Activated T-cell treated with anti-CD3 and anti-CD28 coated beads, Interleukin-2, amount 50 U/mL, for 4 hours (primary cell): ENCODE data around the gene C14orf180. TPM values are rescaled to one million over a fixed set of nuclear protein-coding genes. Genes with fewer than 3 reads are reported as not detected.
A peak's percentile ranks its signal among the peaks of the same experiment; 100 is the strongest.

ENCODE experiments used
- ATAC-seq, 2 donors: fragments of 200-7000 bp; cut with Tn5 transposase; one replicate each; pipeline ENCODE4 v1.10.0; 2021
- DNase-seq: peaks from one replicate; pipeline ENCODE4 v3.0.0-alpha.2; 2020
- H3K27me3 Mint-ChIP-seq: one replicate; pipeline ENCODE4 v1.8.0; 2021; ENCODE audit warnings: low read depth, mixed read lengths
- H3K36me3 Mint-ChIP-seq: one replicate; pipeline ENCODE4 v1.8.0; 2022; ENCODE audit warnings: mixed read lengths; ENCODE audit not compliant: insufficient read depth
- H3K4me1 Mint-ChIP-seq: one replicate; pipeline ENCODE4 v1.8.0; 2021; ENCODE audit warnings: low read depth, mixed read lengths
- H3K4me3 Mint-ChIP-seq: one replicate; pipeline ENCODE4 v1.8.0; 2021; ENCODE audit warnings: mild to moderate bottlenecking, moderate library complexity, mixed read lengths
- H3K9me3 Mint-ChIP-seq: one replicate; pipeline ENCODE4 v1.8.0; 2021; ENCODE audit warnings: mixed read lengths
- total RNA-seq, 3 donors: library from RNA; stranded (reverse); gene quantifications; one replicate each; pipeline ENCODE4 v1.2.1, GENCODE V29; 2021

Gene C14orf180
- total RNA-seq, 3 donors from 2014 or later: not detected

DNA sequence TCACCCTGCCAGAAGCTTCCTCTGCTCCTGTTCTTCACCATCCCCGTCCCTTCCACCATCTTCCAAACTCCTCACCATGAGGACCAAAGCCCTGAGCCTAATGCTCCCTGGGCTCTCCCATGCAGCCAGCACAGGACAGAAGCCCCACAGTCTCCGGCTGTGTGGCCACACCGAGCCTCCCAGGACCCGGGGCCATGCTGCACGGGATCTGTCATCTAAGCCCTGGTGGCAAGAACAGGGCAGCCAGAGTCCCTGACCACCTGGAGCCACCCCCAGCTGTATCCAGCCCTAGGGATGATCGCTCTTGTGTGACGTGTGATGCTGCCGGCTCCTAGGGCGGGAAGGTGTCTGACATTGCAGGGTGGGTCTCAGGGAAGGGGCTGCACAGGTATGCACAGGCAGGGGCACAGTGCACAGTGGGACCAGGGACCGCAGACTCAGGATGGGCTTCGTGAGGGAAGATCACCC lies 16.9 kb downstream of the C14orf180 start:
- Mint-ChIP-seq H3K4me3 (no peak overlapping the region), H3K27me3 (peaks cover 26% of the 10 kb centered on the region), H3K9me3 (no peaks in the 10 kb centered on the region), H3K36me3 (no peaks in the 10 kb centered on the region), H3K4me1 (no peaks in the 10 kb centered on the region)
- DNase-seq: no peak
- ATAC-seq: no peak

DNA sequence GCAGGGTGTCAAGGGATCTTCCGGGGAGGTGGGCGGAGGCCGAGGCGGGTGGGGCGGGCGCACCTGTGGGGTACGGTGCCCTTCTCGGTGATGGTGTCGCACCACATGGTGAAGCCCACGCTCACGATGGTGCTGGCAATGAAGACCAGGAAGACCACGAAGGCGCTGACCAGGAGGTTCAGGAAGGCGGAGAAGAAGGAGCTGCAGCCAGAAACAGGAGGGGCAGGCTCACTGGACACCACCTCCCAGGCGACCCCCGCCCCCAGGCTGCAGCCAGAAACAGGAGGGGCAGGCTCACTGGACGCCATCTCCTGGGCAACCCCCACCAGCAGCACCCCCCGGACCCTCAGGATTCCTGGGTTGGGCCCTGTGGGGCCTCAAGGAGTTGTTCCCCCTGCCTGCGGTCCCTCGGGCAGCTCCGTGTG lies 17.4 kb downstream of the C14orf180 start:
- no peaks in the 10 kb centered on the region for H3K9me3 Mint-ChIP-seq
- H3K36me3 Mint-ChIP-seq: no peaks in the 10 kb centered on the region
- no peak for DNase-seq
- H3K27me3 Mint-ChIP-seq: peaks cover 26% of the 10 kb centered on the region
- no peaks in the 10 kb centered on the region for H3K4me1 Mint-ChIP-seq
- H3K4me3 Mint-ChIP-seq: no peak overlapping the region
- ATAC-seq: no peak

DNA sequence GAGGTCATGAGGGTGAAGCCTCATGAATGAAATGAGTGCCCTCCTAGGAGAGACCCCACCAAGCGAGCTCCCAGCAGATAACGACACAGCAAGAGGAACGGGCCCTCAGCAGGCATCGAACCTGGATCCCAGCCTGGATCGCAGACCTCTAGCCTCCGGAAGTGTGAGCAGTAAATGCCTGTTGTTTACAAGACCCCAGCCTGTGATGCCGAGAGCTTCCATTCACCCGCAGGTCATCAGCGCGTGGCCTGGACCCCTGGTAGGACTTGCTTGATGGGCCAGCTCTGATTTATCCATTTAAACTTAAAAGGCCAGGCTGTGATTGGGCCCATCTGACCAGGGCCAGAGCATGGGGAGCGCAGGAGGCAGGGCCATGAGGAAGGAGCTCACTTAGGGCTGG lies 18.0 kb downstream of the C14orf180 start:
- Mint-ChIP-seq H3K4me3 (no peak overlapping the region), H3K27me3 (peaks cover 26% of the 10 kb centered on the region), H3K9me3 (no peaks in the 10 kb centered on the region), H3K36me3 (no peaks in the 10 kb centered on the region), H3K4me1 (no peaks in the 10 kb centered on the region)
- ATAC-seq: no peak
- no peak for DNase-seq

DNA sequence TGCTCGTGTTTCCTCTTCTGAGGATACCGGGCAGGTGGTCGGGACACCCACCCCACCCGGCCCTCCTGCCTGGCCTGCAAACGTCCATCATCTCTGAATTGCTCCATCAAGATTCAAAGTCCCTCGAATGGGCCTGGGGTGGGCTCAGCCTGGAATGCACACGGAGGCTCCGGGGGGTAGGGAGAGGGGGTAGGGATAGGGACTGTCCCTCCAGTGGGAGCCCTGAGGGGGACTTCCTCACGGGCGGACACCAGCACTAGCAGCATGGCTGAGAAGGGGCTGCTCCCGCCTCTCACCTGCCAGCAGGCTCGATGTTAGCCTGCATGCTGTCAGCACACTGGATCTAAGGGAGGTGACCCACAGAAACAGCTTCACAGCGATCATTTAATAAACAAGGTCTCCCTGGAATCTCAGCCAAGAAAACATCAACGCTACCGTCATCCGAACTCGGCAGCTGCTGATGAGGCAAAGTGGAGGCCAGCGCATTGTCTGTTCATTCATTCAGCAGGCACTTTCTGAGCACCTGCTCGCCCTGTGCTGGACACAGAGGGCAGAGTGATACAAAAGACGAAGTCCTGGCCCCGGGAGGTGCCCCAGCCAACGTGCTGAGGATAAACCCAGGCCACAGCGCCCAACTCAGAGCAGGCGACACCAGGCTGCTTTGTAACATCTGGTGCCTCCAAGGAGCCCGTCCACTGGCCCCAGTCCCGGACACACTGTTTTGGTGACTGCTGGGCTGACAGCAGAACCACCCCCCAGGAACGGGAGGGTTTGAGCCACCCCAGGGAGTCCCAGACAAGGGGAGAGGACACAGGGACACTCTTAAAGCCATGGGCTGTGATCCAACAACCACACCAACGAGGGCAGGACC lies 18.7 kb downstream of the C14orf180 start:
- Mint-ChIP-seq H3K4me3 (no peak overlapping the region), H3K27me3 (peaks cover 33% of the 10 kb centered on the region), H3K9me3 (no peaks in the 10 kb centered on the region), H3K36me3 (no peaks in the 10 kb centered on the region), H3K4me1 (no peaks in the 10 kb centered on the region)
- DNase-seq (no peak), ATAC-seq (no peak)

DNA sequence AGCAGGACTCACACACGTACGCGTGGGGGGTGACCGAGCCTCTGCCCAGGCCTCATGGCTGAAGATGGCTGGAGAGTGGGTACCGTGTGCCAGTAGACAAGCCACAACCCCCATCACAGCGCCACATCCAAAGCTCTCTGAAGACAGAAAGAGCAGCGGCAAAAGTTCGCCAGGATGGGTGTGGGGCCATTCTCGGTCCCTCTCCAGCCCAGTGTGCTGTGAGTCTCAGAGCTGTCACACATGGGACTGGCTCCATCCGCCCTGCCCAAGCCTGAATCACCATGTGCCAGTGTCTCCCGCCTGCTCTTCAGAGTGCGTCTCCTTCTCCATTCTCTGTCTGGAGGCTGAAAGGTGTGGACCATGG lies 19.3 kb downstream of the C14orf180 start:
- Mint-ChIP-seq H3K4me1 (peaks cover under 1% of the 10 kb centered on the region), H3K9me3 (no peaks in the 10 kb centered on the region), H3K36me3 (no peaks in the 10 kb centered on the region), H3K27me3 (peaks cover 37% of the 10 kb centered on the region), H3K4me3 (no peak overlapping the region)
- ATAC-seq (no peak), DNase-seq (no peak)

DNA sequence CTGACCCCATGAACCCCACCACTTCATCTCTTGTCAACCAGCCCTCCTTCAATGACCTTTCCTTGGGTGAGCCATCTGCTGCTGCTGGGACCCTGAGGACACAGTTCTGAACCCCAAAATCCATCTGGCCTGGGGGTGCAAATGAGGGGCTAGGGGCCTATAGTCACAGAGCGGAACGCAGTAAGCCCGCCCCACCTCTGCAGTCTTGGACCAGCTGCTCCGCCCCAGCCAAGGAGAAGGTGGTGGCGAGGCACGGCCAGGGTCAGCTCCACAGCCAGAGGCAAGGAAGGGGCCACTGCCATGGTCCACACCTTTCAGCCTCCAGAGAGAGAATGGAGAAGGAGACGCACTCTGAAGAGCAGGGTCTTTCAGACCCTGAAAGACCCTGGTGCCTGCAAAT lies 19.9 kb downstream of the C14orf180 start:
- Mint-ChIP-seq H3K4me3 (no peak overlapping the region), H3K9me3 (no peaks in the 10 kb centered on the region), H3K4me1 (peaks cover 3% of the 10 kb centered on the region), H3K36me3 (no peaks in the 10 kb centered on the region), H3K27me3 (peaks cover 41% of the 10 kb centered on the region)
- no peak for ATAC-seq
- no peak for DNase-seq

DNA sequence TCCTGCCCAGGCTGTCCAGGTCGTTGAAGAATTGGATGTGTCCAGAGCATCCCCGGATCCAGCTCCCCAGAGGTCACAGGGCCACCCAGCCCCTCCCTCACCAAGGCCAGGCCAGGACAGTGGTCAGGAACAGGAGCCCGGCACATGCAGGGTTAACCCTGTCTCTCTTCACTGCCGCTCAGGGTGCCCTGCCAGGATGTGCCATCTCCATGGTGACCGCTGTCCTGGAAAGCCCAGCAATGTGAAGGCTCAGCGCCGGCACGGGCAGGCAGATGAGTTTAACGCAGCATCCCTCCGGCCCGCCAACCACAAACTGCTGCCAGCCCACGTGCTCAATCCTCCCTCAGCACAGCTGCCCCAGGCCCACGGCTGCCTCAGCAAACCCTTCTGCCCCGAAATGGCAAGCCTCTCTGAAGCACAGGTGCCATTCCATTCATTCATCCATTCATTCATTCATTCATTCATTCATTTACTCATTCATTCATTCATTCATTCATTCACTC lies 20.6 kb downstream of the C14orf180 start:
- Mint-ChIP-seq H3K36me3 (no peaks in the 10 kb centered on the region), H3K27me3 (peaks cover 44% of the 10 kb centered on the region), H3K4me1 (peaks cover 3% of the 10 kb centered on the region)

DNA sequence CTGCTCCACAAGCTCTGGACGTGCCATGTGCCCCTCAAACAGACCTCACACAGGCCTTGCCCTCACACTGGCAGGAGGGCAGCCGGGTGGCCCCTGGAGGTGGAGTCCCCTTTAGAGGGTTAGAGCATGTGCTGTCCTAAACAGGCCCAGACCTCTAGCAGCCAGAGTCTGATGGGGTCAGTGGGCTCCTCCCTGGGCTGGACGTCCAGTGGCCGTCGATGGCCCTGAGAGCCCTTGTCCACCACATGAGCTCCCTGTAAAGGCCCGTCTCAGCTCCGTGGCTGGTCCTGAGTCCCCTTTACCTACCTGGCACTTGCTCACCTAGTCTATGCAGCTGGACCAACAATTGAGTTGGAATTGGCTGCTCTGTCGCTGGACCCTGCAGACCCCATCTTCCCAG lies 21.2 kb downstream of the C14orf180 start:
- ATAC-seq (no peak), DNase-seq (no peak)
- H3K4me1 Mint-ChIP-seq: peaks cover 3% of the 10 kb centered on the region
- no peak overlapping the region for H3K4me3 Mint-ChIP-seq
- H3K27me3 Mint-ChIP-seq: peaks cover 46% of the 10 kb centered on the region
- H3K36me3 Mint-ChIP-seq: no peaks in the 10 kb centered on the region
- H3K9me3 Mint-ChIP-seq: no peaks in the 10 kb centered on the region

More for the DNA sequence above, 20.6 kb downstream of the C14orf180 start:
- DNase-seq (no peak), ATAC-seq (no peak)
- Mint-ChIP-seq H3K4me3 (no peak overlapping the region), H3K9me3 (no peaks in the 10 kb centered on the region)

DNA sequence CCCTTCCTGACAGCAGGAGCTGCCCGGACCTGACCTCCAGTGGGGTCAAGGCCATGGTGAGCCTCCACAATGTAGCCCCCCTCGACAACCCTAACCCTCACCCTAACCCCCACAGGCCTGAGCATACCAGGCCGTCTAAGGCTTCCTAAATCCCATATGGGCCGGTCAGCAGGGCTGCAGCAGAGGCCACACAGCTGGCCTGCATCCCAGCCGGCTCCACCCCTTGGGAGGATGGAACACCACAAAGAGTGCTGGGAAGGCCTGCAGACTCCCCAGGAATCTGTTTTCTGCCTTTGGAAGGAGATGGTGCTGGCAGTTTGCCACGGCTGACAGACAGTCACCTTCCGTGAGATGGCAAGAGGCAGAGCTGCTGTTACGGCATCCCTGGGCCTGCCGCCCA lies 22.2 kb downstream of the C14orf180 start:
- DNase-seq: no peak
- H3K4me1 Mint-ChIP-seq: peaks cover 3% of the 10 kb centered on the region
- no peak overlapping the region for H3K4me3 Mint-ChIP-seq
- H3K9me3 Mint-ChIP-seq: no peaks in the 10 kb centered on the region
- no peaks in the 10 kb centered on the region for H3K36me3 Mint-ChIP-seq
- peaks cover 51% of the 10 kb centered on the region for H3K27me3 Mint-ChIP-seq
- no peak for ATAC-seq

DNA sequence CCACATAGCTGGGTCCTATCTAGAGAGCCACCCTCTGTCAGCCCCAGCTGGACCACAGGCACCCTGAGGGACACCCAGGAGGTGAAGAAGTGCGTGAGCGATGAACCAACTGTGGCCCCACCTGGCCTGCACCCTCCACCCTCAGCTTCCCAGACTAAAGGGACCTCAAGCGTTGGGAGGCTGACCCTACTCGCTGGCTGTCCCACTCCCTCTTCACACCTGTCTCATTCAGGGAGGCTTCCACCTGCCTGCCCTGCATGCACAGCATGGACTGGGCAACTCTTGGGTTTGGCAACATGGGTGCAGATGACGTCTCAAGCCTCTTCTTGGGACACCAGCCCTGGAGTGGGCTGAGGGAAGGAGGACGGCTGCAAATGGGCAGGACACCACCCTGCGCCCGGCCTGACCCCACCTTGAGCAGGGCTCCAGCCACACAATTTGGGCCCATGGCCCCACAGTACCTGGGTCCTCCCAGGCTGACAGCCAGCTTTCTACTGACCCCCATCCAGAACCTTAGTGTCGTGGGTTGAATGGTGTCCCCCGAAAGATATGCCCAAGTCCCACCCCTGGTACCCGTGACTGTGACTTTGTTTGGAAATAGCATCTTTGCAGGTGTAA lies 22.9 kb downstream of the C14orf180 start:
- Mint-ChIP-seq H3K4me3 (no peak overlapping the region), H3K36me3 (no peaks in the 10 kb centered on the region), H3K27me3 (peaks cover 57% of the 10 kb centered on the region), H3K9me3 (no peaks in the 10 kb centered on the region), H3K4me1 (peaks cover 3% of the 10 kb centered on the region)
- DNase-seq: no peak
- ATAC-seq: no peak

DNA sequence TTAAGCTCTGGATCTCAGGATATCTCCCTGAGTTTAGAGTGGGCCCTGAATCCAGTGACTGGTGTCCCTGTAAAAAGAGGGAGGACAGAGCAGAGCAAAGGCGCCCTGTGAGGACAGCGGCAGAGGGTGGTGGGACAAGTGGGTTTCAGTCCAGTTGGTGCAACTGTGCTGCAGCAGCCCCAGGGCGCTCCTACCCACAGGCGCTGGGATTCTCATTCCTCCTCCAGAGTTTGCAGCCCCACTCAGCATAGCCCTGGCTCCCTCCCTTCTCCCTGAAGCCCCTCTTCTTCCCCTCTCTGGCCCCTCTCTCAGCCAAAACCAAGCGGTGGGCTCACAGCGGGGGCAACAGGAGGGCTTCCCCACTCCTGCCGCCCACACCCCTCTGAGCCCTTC lies 23.4 kb downstream of the C14orf180 start:
- DNase-seq (peak; percentile 1), ATAC-seq (no peak)
- H3K36me3 Mint-ChIP-seq: no peaks in the 10 kb centered on the region
- H3K27me3 Mint-ChIP-seq: peaks cover 59% of the 10 kb centered on the region
- no peaks in the 10 kb centered on the region for H3K9me3 Mint-ChIP-seq
- H3K4me3 Mint-ChIP-seq: no peak overlapping the region
- peaks cover 3% of the 10 kb centered on the region for H3K4me1 Mint-ChIP-seq

DNA sequence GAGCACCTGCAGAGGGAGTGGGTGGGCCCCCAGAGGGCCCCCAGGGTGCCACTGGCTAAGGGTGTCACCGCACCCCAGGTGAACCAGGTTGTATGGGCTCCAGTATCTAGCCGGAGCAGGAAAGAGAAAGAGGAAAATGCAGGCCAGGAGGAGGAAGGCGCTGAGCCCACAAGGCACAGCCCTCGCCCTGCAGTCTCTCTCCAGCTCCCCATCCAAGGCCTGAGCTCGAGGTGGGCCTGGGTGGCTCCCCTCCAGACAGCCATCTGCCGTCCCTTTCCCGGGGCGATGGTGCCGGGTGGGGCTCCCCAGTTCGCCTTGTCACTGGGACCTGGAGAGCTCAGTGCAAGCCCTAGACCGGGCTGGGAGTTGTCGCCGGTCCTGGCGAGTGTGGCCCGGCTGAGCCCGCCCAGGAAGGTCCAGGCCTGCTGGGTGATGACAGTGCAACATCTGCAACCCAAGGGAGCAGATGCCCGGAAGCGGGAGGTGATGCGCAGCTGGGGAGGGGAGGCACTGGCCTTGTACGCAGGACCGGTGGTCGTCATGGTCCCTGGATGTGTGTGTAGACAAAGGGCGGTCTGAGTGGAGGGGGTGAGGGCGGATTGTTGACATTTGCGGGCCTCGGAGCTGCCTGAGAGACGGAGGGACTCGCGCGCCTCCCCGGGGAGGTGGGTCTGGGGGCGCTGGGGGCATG lies 24.3 kb downstream of the C14orf180 start:
- H3K27me3 Mint-ChIP-seq: peaks cover 62% of the 10 kb centered on the region
- DNase-seq (no peak), ATAC-seq (no peak)
- H3K9me3 Mint-ChIP-seq: no peaks in the 10 kb centered on the region
- H3K36me3 Mint-ChIP-seq: no peaks in the 10 kb centered on the region
- H3K4me1 Mint-ChIP-seq: peaks cover 3% of the 10 kb centered on the region
- H3K4me3 Mint-ChIP-seq: no peak overlapping the region

DNA sequence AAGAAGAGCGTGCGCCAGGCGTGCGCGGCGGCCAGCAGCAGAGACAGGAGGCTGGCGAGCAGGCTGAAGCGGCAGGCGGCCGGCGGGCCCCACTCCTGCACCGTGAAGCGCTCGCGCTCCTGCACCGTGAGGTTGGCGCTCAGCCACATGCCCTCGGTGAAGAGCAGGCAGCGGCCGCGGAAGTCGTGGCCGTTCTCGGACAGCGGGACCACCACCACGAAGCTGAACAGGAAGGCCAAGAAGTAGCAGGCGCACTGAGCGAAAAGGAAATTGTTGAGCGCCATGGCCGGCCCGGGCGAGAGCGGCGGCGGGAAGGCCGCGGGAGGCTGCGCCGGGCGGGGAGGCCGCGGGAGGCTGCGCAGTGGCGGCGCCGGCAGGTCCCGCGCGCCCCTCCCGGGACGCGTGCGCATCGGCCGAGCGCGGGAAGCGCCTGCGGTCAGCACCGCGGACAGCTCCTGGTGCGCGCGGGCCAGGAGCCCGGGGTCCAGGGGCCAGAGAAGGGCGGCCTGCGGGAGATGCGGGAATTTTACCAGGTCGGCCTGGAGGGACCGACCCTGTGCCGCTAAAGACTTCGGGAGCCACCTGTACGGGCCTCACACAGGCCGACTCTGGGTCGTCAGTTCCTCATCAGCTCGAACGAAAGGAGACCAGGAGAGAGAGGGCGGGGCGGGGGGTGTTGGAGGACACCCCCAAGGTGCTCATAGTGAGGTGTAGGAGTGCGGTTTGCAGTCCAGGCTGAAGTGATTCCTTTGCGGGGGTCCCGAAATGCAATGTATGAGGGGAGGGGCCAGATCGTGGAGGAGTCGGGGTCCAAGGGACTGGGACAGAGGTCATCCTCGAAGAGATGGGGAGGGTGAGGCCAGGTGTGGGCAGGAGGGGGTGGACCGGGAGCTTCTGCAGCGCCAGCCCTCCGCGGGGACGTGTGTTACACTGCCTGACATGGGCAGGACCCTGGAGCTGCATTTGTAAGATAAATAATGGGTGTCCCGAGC lies 25.2 kb downstream of the C14orf180 start, which contains the start of gene TMEM179:
Gene TMEM179, minus strand, starts transcription at position 315 of the 992 bp plus-strand sequence. Its CDS starts 31 bp downstream, at position 284.
- peaks cover 3% of the 10 kb centered on the region for H3K4me1 Mint-ChIP-seq
- peaks cover 66% of the 10 kb centered on the region for H3K27me3 Mint-ChIP-seq

More for the DNA sequence above, 25.2 kb downstream of the C14orf180 start, which contains the start of gene TMEM179:
- no peak within 1 kb of the TSS for H3K4me3 Mint-ChIP-seq
- ATAC-seq: peak in 1 of 2 donors; percentile 62
- H3K9me3 Mint-ChIP-seq: no peaks in the 10 kb centered on the region
- no peaks in the 10 kb centered on the region for H3K36me3 Mint-ChIP-seq
- DNase-seq: no peak
